B cell (primary cell): ENCODE measurements around the gene CENPB. TPM values are rescaled to one million over a fixed set of nuclear protein-coding genes. Genes with fewer than 3 reads are reported as not detected.

Source experiments
- ATAC-seq: fragments of 200-7000 bp; cut with Tn5 transposase; one replicate; pipeline ENCODE4 v1.10.0; 2021; ENCODE audit warnings: low read depth, mild to moderate bottlenecking, moderate number of reproducible peaks, moderate library complexity
- CTCF ChIA-PET: fragments of 350-600 bp; sonication (Branson Sonifier 250); formaldehyde crosslinking; loops from one replicate; lab custom pipeline; 2021; ENCODE audit warnings: antibody characterized with exemption, inconsistent platforms; lab: Charles Lee
- POLR2A ChIA-PET: fragments of 350-600 bp; sonication (Branson Sonifier 250); formaldehyde crosslinking; loops from one replicate; lab custom pipeline; 2021; ENCODE audit warnings: antibody characterized with exemption; lab: Charles Lee
- DNase-seq: peaks from one replicate; pipeline ENCODE4 v3.0.0; 2013
- H2AFZ ChIP-seq: 2 replicates; pipeline ENCODE4 v1.6.1; 2012; ENCODE audit warnings: mild to moderate bottlenecking, low read depth, low read length; ENCODE audit not compliant: insufficient read depth, poor library complexity, severe bottlenecking
- H3K27ac ChIP-seq, 2 donors: 1 replicate in 1 of 2; 2 replicates in 1 of 2; pipeline ENCODE4 v1.5.1; 2012 to 2013; ENCODE audit warnings: low read length in 2 of 2, mild to moderate bottlenecking in 2 of 2, moderate library complexity in 1 of 2
- H3K27me3 ChIP-seq, 4 experiments: fragments of 200-600 bp in 1 of 4; sonication (generic) in 1 of 4; replicated peaks in 1 of 4; 1 replicate in 2 of 4; 2 replicates in 2 of 4; pipeline versions ENCODE4 v1.6.1 to v1.7.0; 2013 to 2016; ENCODE audit warnings: low read length in 3 of 4, mild to moderate bottlenecking in 2 of 4, mixed read lengths in 1 of 4, moderate library complexity in 1 of 4; ENCODE audit not compliant: insufficient read depth in 4 of 4, control insufficient read depth in 3 of 4; ENCODE audit errors: control extremely low read depth in 1 of 4
- H3K36me3 ChIP-seq, 2 experiments: replicated peaks in 1 of 2; 1 replicate in 1 of 2; 2 replicates in 1 of 2; pipeline versions ENCODE4 v1.6.1 to v1.7.1; 2013; ENCODE audit warnings: low read length in 1 of 2; ENCODE audit not compliant: insufficient read depth in 2 of 2, control insufficient read depth in 1 of 2; ENCODE audit errors: control extremely low read depth in 1 of 2, extremely low read depth in 1 of 2
- H3K4me1 ChIP-seq, 2 donors: fragments of 200-600 bp in 1 of 2; sonication (generic) in 1 of 2; 1 replicate in 1 of 2; 2 replicates in 1 of 2; pipeline versions ENCODE4 v1.5.1 to v1.6.1; 2013 to 2017; ENCODE audit warnings: low read length in 2 of 2; ENCODE audit not compliant: control insufficient read depth in 2 of 2, insufficient read depth in 2 of 2
- H3K4me2 ChIP-seq: replicated peaks from 2 replicates; pipeline ENCODE3; 2012; ENCODE audit warnings: mild to moderate bottlenecking, low read depth, low read length; ENCODE audit not compliant: poor library complexity, severe bottlenecking
- H3K4me3 ChIP-seq, 5 experiments: fragments of 200-600 bp in 1 of 5; sonication (generic) in 1 of 5; 1 replicate in 3 of 5; 2 replicates in 2 of 5; pipeline versions ENCODE4 v1.5.1 to v1.7.0; 2011 to 2016; ENCODE audit warnings: low read length in 4 of 5, mild to moderate bottlenecking in 4 of 5, low read depth in 2 of 5, control low read depth in 1 of 5, moderate library complexity in 1 of 5; ENCODE audit not compliant: insufficient read depth in 1 of 5; ENCODE audit errors: control extremely low read depth in 1 of 5, extremely low read depth in 1 of 5
- H3K79me2 ChIP-seq: fragments of 200-600 bp; sonication (generic); one replicate; pipeline ENCODE4 v1.6.0; 2016; ENCODE audit warnings: low read length; ENCODE audit not compliant: control insufficient read depth, insufficient read depth
- H3K9ac ChIP-seq: fragments of 200-600 bp; sonication (generic); 2 replicates; pipeline ENCODE4 v1.6.1; 2017; ENCODE audit warnings: mild to moderate bottlenecking, low read length, moderate library complexity
- H3K9me3 ChIP-seq, 3 donors: one replicate each; pipeline versions ENCODE4 v1.6.1 to v1.7.1; 2013; ENCODE audit warnings: low read length in 2 of 3; ENCODE audit not compliant: control insufficient read depth in 2 of 3, insufficient read depth in 1 of 3; ENCODE audit errors: control extremely low read depth in 1 of 3
- H4K20me1 ChIP-seq: 2 replicates; pipeline ENCODE4 v1.6.0; 2012; ENCODE audit warnings: mild to moderate bottlenecking, low read length; ENCODE audit not compliant: insufficient read depth, control insufficient read depth, poor library complexity, severe bottlenecking
- H3K27ac Mint-ChIP-seq: one replicate; pipeline ENCODE4 v1.8.0; 2021; ENCODE audit warnings: mixed read lengths
- H3K27me3 Mint-ChIP-seq: one replicate; pipeline ENCODE4 v1.8.0; 2021; ENCODE audit warnings: mixed read lengths
- H3K4me1 Mint-ChIP-seq: one replicate; pipeline ENCODE4 v1.8.0; 2021; ENCODE audit warnings: mixed read lengths
- H3K4me3 Mint-ChIP-seq: one replicate; pipeline ENCODE4 v1.8.0; 2021; ENCODE audit warnings: mixed read lengths
- H3K9me3 Mint-ChIP-seq: one replicate; pipeline ENCODE4 v1.8.0; 2022; ENCODE audit warnings: mixed read lengths; ENCODE audit not compliant: insufficient read depth
- EZH2 ChIP-seq: IDR thresholded peaks from 2 replicates; pipeline ENCODE4 v1.6.1; 2012; ENCODE audit warnings: borderline replicate concordance, low read depth, mild to moderate bottlenecking, moderate library complexity, low read length; ENCODE audit not compliant: insufficient read depth, poor library complexity, severe bottlenecking
- WGBS: methylation state at CpG from one replicate; pipeline ENCODE4 v1.1.5; 2013; ENCODE audit warnings: missing lambda C conversion rate; ENCODE audit not compliant: insufficient coverage; 5-methylcytosine and 5-hydroxymethylcytosine counted together
- intact Hi-C: fragments of 100-400 bp; cut with micrococcal nuclease; formaldehyde crosslinking; loops from one replicate; pipeline ENCODE4 v1.10.0; 2022
- polyA plus RNA-seq: library from polyadenylated mRNA; depleted of rRNA; stranded (reverse); fragments of >200 nt; gene quantifications from 2 replicates; pipeline ENCODE4 v1.2.3, GENCODE V29; 2012
- total RNA-seq, 2 donors: library from RNA; stranded (reverse); fragments of 120-200 nt in 1 of 2; gene quantifications; 1 replicate in 1 of 2; 2 replicates in 1 of 2; pipeline versions ENCODE4 v1.2.3 to v1.2.4, GENCODE V29; 2013 to 2022
- TF ChIP-seq, protein P1 (sequence below): fragments of 200-600 bp; IDR thresholded peaks from one replicate; pipeline ENCODE4 v1.8.0; 2022; ENCODE audit warnings: antibody characterized with exemption, mild to moderate bottlenecking

Gene CENPB
- total and polyA plus RNA-seq, 2 donors (not counting 1 experiment from before 2014, with no cell fraction given), result 13.3 to 46.4 TPM

DNA sequence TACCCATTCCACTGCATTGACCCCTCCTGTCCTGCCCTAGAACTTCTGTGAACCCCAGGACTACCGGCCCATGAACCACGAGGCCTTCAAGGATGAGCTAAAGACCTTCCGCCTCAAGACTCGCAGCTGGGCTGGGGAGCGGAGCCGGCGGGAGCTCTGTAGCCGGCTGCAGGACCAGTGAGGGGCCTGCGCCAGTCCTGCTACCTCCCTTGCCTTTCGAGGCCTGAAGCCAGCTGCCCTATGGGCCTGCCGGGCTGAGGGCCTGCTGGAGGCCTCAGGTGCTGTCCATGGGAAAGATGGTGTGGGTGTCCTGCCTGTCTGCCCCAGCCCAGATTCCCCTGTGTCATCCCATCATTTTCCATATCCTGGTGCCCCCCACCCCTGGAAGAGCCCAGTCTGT, 18.2 kb upstream of the CENPB start:
- Histone ChIP-seq H3K79me2 (peaks cover 32% of the 10 kb centered on the region), H3K4me2 (no peak overlapping the region), H3K36me3 (peaks cover 0 to 62% of the 10 kb centered on the region in 2 experiments), H3K9me3 (peaks cover 0 to 2% (median 0%) of the 10 kb centered on the region in 3 donors), H3K27ac (no peak overlapping the region), H2AFZ (no peak overlapping the region), H3K27me3 (no peaks in the 10 kb centered on the region), H3K4me3 (no peak overlapping the region), H3K9ac (no peak overlapping the region), H3K4me1 (peaks cover 17 to 38% of the 10 kb centered on the region in 2 donors), H4K20me1 (peaks cover 4% of the 10 kb centered on the region)
- Mint-ChIP-seq H3K4me3 (no peak overlapping the region), H3K27ac (no peak overlapping the region), H3K27me3 (no peaks in the 10 kb centered on the region), H3K9me3 (no peaks in the 10 kb centered on the region), H3K4me1 (peaks cover 36% of the 10 kb centered on the region)
- ChIA-PET POLR2A (interaction anchor here (0.6 kb wide), 1 partner anchor 37 kb away, joined by 9 read pairs; no protein-coding TSS in a partner anchor), CTCF (interaction anchor here (0.9 to 1.1 kb wide), 2 partner anchors 14 to 51 kb away, joined by 3 to 5 read pairs; no protein-coding TSS in a partner anchor)
- WGBS, result 99% methylated on average over 9 of the region's 11 CpGs
- intact Hi-C loops, result no loop called here
- TF ChIP-seq EZH2, result no peak
- TF ChIP-seq, protein P1, sequence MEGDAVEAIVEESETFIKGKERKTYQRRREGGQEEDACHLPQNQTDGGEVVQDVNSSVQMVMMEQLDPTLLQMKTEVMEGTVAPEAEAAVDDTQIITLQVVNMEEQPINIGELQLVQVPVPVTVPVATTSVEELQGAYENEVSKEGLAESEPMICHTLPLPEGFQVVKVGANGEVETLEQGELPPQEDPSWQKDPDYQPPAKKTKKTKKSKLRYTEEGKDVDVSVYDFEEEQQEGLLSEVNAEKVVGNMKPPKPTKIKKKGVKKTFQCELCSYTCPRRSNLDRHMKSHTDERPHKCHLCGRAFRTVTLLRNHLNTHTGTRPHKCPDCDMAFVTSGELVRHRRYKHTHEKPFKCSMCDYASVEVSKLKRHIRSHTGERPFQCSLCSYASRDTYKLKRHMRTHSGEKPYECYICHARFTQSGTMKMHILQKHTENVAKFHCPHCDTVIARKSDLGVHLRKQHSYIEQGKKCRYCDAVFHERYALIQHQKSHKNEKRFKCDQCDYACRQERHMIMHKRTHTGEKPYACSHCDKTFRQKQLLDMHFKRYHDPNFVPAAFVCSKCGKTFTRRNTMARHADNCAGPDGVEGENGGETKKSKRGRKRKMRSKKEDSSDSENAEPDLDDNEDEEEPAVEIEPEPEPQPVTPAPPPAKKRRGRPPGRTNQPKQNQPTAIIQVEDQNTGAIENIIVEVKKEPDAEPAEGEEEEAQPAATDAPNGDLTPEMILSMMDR, result no peak
- ATAC-seq (no peak), DNase-seq (no peak)

DNA sequence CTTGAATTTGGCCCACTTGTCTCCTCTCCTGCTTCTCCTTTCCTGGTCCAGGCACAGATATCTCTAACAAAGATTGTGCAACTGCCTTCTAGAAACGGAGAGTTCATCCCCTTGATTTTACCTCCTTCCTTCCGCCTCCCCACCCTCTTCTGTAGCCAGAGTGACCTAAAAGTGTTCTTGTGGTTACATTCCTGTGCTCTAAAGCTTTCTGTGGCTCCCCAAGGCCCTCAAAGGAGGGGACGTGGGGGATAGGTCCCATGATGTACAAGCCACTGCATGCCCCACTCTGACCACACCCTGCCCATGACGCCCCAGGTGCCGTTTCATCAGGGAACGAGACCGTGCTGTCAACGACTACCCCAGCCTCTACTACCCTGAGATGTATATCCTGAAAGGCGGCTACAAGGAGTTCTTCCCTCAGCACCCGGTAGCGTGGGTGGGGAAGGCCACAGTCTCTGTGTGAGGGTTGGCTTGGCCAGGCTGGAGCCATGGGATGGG, 17.8 kb upstream of the CENPB start:
- Histone ChIP-seq H3K9me3 (peaks cover 0 to 2% (median 0%) of the 10 kb centered on the region in 3 donors), H4K20me1 (peaks cover 4% of the 10 kb centered on the region), H3K4me1 (peaks cover 22 to 43% of the 10 kb centered on the region in 2 donors), H3K4me2 (no peak overlapping the region), H3K79me2 (peaks cover 37% of the 10 kb centered on the region), H2AFZ (no peak overlapping the region), H3K4me3 (no peak overlapping the region), H3K9ac (no peak overlapping the region), H3K27ac (no peak overlapping the region), H3K36me3 (peaks cover 0 to 62% of the 10 kb centered on the region in 2 experiments), H3K27me3 (no peaks in the 10 kb centered on the region)
- intact Hi-C loops, result no loop called here
- H3K27me3 Mint-ChIP-seq, result no peaks in the 10 kb centered on the region
- DNase-seq (no peak), ATAC-seq (no peak)
- CTCF ChIA-PET, result no interaction called here
- H3K4me3 Mint-ChIP-seq, result no peak overlapping the region
- peaks cover 41% of the 10 kb centered on the region for H3K4me1 Mint-ChIP-seq
- no peaks in the 10 kb centered on the region for H3K9me3 Mint-ChIP-seq
- 98% methylated on average over 6 of the region's 11 CpGs for WGBS
- no peak overlapping the region for H3K27ac Mint-ChIP-seq
- POLR2A ChIA-PET, result no interaction called here
- TF ChIP-seq EZH2, result no peak
- TF ChIP-seq, protein P1, result no peak
